SIG-M5 treated with dmso at 0.1 percent for 504 hours (cell line): ENCODE results near the gene EHD1.
A peak's percentile ranks its signal among the peaks of the same experiment; 100 is the strongest.

Experiments used
- DNase-seq: peaks from one replicate; lab custom pipeline; 2025; ENCODE audit not compliant: unreplicated experiment; lab: John Stamatoyannopoulos, UW

EHD1 gene

DNA sequence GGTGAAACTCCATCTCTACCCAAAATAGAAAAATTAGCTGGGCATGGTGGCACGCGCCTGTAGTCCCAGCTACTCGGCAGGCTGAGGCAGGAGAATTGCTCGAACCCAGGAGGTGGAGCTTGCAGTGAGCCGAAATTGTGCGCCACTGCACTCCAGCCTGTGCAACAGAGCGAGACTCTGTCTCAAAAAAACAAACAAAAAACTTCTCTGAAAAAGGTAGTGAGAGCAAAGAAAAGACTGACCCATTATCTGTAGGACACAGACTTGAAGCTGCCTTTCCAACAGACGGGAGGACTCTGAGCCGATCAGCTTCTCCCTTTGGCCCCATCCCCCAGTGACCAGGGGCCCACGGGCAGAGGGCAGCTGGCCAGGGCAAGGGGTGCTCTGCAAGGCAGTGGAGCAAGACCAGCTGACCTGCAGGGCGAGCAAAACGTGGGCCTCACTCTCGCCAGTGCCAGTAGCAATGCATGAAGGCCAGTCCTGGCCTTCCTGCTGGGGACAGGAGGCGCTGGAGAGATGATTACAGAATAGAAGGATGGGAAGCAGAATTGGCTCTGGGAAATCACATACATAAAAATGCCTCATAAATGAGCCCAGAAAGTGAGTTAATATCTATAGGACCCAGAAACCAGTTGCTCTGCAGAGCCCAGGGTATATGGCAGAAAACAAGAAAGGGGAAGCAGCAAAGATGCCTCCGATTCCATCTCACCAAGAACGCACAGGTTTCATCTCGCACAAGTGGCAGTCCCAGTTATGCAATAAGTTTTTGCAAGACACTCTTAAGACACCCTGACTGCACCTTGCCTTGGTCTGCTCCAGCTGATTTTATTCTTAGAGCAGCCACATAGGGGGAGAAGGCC is 2.8 kb downstream of the EHD1 start:
- DNase-seq = peak; percentile 97

DNA sequence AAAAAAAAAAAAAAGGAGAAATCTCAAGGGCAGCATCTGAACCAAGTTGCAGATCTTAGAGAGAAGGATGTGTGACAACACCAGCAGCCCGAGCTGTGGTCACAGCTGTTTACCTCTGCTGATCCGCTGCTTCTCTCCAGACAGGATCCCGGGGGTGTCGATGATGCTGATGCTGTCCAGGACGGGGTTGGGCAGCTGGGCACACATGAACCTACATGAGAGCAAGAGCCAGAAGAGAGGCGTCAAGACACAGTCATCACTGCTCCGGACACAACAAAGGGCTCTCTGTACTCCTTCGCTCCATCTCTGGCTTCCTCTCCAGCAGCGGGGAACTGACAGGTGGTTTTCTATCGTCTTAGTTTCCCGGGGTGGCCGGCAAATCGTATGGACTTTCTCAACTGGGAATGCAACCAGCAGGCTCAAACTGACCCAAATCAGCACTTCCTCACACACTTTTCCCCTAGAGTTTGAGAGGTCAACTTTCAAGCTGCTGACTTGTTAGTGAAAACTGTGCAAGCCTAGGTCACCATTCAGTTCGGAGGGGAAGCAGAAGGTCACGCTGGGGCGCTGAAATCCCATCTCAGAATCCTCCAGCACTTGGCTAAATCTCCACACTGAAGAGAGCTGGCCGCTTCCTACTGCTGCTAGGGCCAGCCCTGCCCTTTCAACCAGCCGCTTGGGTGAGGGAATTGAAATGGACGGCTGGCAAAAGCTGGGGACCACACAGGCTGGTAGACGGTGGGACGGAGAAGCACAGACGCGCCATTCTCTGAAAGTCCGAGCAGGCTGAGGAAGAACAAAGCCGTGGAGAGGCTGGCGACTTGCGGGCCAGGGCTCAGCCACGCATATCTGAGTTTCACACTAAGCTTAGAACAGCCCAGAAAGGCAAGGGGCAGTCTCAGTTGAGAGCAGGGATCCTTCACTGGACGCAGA is 3.8 kb downstream of the EHD1 start:
- no peak for DNase-seq

DNA sequence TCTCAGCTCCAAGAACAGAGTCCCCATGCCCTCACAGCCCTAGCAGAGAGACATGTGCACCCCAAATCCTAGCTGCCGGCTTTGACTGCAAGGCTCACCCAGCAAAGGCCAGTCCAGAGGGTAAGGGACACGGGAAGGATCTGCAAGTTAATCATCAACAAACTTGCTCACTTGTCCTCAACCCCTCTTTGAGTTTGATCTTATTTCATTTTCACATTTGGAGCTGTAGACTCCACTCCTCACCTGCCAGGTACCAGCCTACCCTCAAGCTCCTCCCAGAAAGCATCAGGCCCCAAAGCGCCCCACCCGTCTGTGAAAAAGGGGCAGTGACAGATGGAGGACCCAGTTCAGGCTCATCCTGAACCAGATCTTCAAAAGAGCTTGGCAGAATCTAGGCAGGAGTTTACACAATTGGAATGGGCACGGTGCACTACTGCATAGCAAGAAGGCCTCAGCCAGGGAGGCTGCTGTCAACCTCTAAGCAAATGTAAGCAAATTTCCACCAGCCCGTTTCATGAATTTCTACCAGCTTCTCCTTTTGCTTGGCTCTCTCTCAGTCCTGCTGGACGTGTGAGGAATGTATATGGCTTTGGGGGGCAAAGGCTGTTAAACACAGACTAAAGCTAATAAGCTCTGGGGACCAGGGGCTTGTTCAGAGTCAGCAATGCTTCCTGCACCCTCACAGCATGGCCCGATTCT is 5.5 kb downstream of the EHD1 start:
- DNase-seq = no peak

DNA sequence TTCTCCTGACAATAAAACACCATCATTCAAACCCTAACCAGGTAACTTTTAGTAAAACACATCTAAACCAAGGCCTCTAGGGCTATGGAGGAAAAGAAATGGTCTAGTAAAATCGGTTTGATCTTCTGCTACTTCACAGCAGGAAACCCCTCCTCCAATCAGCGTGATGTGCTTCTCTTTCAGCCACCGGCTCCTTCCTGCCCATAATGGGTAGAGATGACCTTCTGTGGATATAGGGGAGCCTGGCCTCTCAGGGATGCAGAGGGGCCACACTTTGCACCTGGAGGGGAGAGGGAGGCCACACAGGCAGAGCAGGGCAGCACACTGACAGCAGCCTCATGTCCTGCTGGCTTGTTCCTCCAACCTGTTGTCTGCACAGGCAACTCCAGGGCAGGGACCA is 6.9 kb downstream of the EHD1 start:
- DNase-seq = no peak

DNA sequence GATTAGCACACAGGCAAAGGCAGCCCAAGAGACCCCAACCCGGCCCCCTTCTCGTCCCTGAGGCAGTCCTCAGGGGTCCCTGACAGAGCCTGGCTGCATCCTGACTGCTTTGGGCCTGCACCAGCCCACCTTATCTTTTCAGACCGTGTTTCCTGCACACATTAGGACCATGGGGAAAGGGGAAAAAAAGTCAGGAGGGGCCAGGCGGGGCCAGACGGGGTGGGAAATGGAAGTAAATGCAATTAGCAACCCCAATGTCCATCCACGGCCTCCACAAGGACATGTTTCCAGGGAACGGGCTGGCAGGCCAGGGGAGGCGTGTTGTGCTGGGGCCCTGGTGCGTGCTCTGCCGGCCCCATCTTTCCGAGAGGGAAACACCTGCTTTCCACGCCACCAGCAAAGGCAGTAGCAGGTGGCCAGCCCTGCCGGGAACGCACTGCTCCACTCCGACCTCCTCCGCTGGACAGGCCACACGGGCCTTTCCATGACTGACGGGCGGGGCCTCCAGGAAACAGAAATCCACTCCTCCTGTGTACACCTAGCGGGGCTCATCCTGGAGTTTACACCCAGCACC is 7.4 kb downstream of the EHD1 start:
- no peak for DNase-seq

DNA sequence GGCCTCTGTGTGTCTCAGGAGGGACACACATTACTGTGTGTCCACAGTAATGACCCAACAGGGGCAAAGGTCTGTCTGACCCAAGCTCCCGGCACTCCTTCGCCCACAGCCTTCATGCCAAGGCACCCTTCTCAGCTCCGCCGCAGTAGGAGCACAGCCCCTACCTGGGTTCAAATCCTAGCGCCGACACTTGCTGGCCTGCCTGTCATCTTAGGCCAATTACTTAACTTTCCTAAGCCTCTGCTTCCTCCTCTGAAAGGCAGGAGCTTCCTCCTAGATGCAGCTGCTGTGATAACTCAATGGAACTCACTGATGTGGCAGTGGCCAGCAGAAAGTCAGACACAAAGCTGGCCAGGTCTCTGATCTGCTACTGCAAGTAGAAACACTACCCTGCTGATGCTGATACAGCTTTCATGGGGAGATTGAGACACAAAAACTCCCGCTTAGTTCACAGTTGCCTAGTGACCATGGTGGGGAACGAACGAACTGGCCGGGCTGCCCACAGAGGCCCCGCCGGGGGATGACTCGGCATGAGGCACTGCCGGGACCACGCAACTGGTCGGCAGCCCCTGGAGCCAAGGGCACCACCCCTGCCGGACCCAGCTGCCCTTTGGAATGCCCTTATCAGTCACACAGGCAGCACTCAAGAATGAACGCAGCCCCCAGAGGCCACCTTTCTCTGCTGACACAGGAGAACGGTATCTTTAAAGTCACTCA is 8.1 kb downstream of the EHD1 start:
- DNase-seq = no peak

DNA sequence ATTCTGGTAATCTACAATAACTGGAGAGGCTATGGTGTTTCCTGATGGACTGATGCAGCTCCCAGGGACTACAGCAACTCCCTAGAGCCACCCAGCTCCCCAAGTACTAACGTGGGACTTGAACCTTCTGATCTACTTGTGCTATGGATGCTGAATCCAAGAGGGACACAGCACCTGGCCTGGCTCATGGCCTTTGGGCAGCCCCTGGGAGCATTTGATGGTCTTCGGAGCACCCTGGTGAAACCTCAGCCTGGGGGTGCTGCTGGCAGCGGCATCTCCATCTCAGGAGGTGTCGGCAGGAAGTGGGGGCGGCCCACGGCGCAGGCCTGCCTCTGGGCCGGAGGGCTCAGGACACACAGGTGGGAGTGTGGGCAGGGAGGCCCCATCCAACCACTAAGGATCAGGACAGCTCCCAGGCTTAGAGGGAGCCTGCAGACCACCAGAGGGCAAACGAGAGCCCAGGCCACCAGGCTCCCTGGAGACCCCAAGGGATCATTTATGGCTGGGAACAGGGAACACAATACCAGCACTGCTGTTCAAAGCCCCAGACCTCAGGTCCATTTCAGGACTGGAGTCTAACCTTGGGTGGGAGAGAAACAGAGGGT is 8.7 kb downstream of the EHD1 start:
- DNase-seq = no peak

DNA sequence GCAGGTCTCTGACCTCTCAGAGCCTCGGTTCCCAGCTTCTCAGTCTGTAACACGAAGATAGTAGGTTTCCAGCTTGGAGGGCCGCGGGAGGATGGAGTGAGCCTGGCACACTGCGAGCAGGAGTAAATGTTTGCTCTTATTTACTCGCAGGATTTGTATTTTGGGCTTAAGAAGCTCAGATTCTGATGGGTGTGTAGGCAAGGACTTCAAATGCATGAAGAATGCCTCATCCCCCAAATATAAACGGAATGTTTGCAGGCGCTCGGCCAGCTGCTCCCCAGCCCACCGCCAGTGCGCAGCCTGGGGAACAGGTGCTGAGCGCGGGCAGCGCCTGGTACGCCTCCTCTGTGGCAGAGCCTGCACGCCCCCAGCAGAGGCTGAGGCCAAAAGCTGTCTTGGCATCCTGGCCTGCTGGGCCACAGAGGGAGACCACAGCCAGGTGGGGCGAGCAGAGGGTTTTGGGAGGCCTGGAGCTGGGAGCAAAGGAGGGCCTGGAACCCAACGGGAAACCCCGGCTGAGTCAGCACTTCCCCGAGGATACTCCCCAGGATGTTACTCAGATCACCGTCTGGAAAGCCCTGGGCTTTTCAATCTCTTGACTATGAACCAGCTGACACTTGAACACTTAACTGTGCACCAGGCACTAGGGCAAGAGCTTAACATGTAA is 9.4 kb downstream of the EHD1 start:
- no peak for DNase-seq

DNA sequence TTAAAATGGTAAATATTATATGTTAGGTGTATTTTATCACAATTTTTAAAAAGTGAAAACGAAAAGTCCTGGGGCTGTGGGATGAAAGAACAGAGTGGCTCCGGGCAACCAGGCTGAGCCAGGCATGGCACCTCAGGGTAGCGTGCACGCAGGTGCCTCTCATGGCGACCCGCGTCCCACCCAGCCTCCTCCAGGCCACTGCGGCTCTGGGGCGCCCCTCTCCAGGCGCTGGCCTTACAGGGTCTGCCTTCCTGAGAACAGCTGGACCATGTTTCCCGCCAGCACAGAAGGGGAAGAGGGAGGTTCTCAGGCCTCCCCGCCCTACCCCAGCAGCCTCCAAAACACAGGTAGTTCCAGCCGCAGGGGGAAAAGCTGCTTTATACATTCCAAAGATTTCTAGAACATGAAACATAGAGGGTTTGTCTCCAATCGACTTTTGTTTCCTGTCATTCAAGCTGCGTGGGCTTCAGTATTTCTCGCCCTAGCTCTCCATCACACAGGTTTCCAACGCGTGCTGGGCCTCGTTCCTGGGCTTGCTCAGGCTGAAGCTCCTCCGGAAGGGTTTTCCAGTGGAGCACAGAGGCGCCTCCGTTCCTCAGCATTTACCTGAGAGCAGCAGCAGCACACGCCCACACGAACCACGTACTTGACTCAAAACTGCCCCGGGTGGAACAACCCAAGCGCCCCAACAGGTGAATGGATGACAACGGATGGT is 10.5 kb downstream of the EHD1 start:
- DNase-seq = no peak

DNA sequence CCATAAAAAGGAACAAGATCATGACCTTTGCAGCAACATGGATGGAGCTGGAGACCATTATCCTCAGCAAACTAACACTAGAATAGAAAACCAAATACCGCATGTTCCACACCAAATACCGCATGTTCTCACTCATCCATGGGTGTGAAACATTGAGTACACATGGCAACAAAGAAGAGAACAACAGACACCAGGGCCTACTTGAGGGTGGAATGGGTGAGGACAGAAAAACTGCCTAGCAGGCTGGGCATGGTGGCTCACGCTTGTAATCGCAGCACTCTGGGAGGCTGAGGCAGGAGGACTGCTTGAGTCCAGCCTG is 12.3 kb downstream of the EHD1 start:
- DNase-seq = no peak

DNA sequence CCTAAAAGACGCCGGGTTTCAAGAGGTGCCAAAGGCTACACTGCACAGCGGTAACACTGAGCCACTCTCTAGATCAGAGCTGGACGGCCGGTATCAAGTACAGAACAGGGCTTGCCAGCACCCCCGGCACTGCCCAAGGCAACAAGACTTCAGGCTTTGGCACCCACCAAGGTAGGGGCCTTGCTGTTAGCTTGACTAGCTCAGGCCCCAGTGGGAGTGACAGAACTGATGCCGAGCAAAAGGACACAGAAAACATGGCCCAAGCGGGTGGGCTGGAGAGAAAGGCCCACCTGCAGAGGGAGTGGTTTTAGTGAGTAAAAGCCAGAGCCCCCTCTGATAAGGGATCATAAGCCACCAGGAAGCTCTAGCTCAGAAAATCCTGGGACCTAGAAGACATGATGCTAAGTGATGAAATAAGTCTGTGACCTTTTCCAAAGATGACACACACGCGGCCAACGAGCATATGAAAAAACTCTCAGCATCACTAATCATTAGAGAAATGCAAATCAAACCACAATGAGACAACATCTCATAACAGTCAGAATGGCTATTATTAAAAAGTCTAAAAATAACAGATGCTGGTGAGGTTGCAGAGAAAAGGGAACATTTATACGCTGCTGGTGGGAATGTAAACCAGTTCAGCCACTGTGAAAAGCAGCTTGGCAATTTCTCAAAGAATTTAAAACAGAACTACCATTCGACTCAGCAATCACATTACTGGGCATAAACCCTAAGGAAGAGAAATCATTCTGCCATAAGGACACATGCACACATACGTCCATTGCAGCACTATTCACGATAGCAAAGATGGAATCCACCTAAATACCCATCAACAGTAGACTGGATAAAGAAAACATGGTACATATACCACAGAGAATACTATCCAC is 12.9 kb downstream of the EHD1 start:
- peak; percentile 28 for DNase-seq

DNA sequence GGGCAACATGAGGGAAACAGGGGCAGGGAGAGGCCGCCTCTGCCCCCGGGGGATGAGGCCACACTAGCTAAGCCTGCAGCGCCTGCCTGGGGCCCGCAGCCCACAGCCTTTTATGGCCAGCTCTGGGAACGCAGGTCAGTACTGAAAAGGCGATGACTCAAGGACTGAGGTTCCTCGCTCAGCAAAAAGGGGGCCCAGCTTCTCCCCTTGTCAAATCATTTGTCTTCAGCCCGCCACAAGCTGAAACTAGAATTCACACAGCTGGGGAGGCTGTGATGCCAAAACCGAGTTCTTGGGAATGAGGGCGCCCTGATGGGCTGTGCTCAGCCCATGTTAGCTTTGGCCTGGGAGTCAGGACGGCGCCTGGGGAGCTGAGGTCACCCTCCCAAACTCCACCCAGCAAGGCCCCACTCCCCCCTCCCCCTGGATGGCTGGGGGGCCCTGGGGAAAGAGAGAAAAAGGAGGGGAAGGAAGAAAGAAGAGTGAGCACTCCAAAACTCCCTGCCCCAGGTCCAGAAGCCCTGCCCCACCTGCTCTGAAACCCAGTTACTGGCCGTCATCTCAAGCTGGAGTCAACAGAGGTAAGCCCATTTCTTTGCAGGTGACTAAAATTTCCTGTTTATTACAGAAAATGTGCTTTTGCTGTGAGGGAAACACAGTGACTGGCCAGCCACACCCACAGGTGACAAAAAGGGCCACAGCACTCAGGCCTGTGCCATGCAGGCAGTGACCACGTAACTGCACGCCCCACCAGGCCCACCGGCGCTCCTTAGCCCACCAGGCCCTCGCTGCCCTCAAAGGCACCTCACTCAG is 13.7 kb downstream of the EHD1 start:
- peak; percentile 43 for DNase-seq

DNA sequence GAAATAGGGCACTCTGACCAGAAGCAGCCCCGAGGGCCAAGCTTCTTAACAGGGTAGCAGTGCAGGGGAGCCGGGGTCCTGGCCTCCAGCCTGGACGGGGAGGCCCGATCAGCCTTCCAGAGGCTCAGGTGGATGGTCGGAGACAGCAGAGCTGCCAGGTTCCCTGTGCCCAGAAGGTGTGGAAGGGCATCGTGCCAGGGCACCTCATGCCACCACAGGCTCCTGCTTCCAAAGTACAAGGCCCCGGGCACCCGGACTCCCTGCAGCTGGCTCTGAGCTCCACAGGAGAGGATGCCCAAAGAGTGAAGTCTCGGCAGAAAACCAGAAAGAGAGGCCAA is 14.3 kb downstream of the EHD1 start:
- no peak for DNase-seq

DNA sequence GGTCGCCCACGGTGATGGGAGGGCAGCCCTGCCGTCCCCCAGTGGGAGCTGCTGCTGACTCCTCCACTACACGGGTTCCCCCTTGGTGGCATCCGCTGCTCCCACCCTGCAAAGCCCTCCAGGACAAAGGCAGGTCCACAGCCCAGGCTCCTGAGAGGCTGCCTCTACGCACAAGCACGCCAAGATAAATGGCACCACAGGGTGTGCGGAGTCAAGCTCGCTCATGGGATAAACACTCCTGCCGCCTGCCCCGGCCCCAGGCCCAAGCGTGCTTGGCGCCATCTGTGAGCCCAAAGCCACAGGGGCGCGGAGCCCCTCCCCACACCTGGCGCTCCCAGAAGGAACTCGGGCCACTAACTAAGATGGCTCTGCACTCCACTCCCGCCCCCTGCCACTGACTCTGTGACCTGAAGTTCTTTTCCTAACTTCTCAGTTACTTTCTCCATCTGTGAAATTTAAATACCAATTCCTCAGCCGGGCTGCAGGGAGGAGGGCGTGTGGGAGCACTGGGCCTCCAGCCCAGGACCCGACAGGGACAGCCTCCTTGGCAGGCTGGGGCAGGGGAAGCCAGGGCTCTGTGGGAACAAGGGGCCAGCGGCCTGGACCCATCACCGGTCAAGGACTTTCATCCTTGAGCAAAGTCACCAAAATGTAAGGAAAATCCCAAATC is 14.9 kb downstream of the EHD1 start:
- no peak for DNase-seq

DNA sequence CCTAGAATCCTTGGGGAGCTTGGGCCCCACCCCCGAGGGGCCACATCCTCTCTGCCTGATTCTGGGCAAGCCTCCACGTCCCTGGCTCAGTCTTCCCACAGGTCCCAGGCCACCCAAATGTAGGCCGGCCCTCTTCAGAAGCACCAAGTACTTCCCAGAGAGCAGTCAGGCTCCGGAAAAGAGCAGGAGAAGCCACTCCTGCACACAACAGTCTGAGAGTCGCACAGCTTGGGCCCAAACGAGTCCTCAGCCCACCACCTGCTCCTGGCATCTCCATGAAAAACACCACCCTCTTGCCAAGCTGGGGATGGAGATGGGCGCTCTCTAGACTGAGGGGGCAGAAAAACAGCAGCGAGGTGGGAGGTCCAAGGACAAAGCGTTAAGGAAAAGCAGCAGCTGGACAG is 15.4 kb downstream of the EHD1 start:
- no peak for DNase-seq

DNA sequence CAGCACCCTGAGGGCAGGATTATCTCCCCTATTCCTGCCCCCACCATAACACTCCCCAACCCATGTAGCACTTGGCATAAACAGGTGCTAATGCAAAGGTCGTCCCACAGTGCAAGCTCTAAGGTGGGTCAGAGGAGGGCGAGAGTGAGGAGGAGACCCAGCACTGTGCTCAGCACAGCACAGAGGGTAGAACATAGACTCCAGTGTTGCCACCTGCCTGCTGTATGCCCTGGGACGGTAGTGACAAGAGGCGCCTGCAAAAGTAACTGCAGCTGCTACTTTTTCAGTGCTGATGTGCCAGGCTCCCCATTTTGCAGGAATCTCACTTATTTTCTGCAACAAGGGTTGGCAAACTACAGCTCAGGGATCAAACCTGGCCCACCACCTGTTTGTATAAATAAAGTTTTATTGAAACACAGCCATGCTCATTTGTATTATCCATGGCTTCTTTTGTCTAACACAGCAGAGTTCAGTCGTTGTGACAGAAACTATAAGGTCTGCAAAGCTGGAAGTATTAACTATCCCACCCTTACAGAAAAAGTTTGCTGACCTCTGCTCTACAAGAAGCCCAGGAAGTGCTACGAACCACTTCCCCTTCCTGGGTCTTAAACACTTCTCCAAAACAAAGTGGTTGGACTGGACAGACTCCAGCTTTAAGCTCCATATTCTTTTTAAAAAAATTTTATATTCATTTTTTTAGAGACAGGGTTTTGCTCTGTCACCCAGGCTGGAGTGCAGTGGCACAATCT is 17.0 kb downstream of the EHD1 start:
- DNase-seq = peak; percentile 76
